Parathyroid adenoma (tissue), 2 donors: ENCODE results near the gene U2AF1L4.

ENCODE experiments used
- H2AFZ ChIP-seq: fragments of 300-600 bp; sonication (generic); one replicate; pipeline ENCODE4 v1.7.0; 2017; ENCODE audit warnings: antibody characterized with exemption, mild to moderate bottlenecking
- H3K27ac ChIP-seq: fragments of 300-600 bp; sonication (generic); one replicate; pipeline ENCODE4 v1.7.0; 2017
- H3K27me3 ChIP-seq: fragments of 300-600 bp; sonication (generic); one replicate; pipeline ENCODE4 v1.7.0; 2017; ENCODE audit warnings: low read length; ENCODE audit not compliant: control insufficient read depth, insufficient read depth
- H3K36me3 ChIP-seq: fragments of 300-600 bp; sonication (generic); one replicate; pipeline ENCODE4 v1.7.0; 2017; ENCODE audit warnings: low read length; ENCODE audit not compliant: control insufficient read depth, insufficient read depth
- H3K4me1 ChIP-seq: fragments of 300-600 bp; sonication (generic); one replicate; pipeline ENCODE4 v1.7.0; 2017; ENCODE audit warnings: control low read depth
- H3K4me2 ChIP-seq: fragments of 300-600 bp; sonication (generic); one replicate; pipeline ENCODE4 v1.7.0; 2017; ENCODE audit warnings: low read length
- H3K4me3 ChIP-seq: fragments of 300-600 bp; sonication (generic); one replicate; pipeline ENCODE4 v1.7.0; 2017; ENCODE audit warnings: low read depth, low read length
- H3K79me2 ChIP-seq: fragments of 300-600 bp; sonication (generic); one replicate; pipeline ENCODE4 v1.7.0; 2017; ENCODE audit warnings: control low read depth
- H3K9ac ChIP-seq: fragments of 300-600 bp; sonication (generic); one replicate; pipeline ENCODE4 v1.7.0; 2017; ENCODE audit warnings: mild to moderate bottlenecking
- H3K9me3 ChIP-seq: fragments of 300-600 bp; sonication (generic); one replicate; pipeline ENCODE4 v1.7.0; 2017; ENCODE audit warnings: low read length; ENCODE audit not compliant: control insufficient read depth
- CTCF ChIP-seq: fragments of 300-600 bp; sonication (generic); IDR thresholded peaks from one replicate; pipeline ENCODE4 v1.7.0; 2017; ENCODE audit warnings: antibody characterized with exemption, mild to moderate bottlenecking
- donor health status: primary hyperparathyroidism.

U2AF1L4 gene

GRCh38 chr19:35740423-35741202 is 4.6 kb downstream of the U2AF1L4 start:
- H3K4me1 ChIP-seq: peaks cover 8% of the 10 kb centered on the region
- peak overlapping the region; percentile 96 for H3K4me2 ChIP-seq
- no peak overlapping the region for H3K9ac ChIP-seq
- H3K27me3 ChIP-seq: no peaks in the 10 kb centered on the region
- peak overlapping the region; percentile 70 for H3K4me3 ChIP-seq
- TF ChIP-seq CTCF: peak; percentile 5
- H3K9me3 ChIP-seq: no peaks in the 10 kb centered on the region
- no peaks in the 10 kb centered on the region for H3K79me2 ChIP-seq
- H2AFZ ChIP-seq: peak overlapping the region; percentile 89
- peak overlapping the region; percentile 72 for H3K27ac ChIP-seq
- no peaks in the 10 kb centered on the region for H3K36me3 ChIP-seq

DNA sequence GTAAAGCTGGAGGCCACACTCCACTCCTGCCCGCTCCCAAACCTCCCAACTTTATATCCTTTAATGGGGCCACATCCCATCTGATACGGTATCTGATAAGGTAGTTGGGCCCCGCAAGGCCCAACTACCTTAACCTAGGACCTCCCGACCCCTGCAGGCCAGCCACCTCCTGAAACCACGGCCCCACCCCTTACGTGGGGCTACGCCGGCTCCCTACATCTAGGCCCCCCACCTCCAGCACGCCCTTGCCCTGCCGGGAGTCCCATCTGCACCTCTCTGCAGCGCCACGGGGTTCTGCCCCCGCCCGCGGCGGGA is 5.2 kb downstream of the U2AF1L4 start:
- no peak for TF ChIP-seq CTCF
- H3K27ac ChIP-seq: peak overlapping the region; percentile 70
- peaks cover 8% of the 10 kb centered on the region for H3K4me1 ChIP-seq
- H3K36me3 ChIP-seq: no peaks in the 10 kb centered on the region
- no peak overlapping the region for H3K9ac ChIP-seq
- peak overlapping the region; percentile 81 for H3K4me2 ChIP-seq
- peak overlapping the region; percentile 70 for H3K4me3 ChIP-seq
- no peaks in the 10 kb centered on the region for H3K79me2 ChIP-seq
- H3K9me3 ChIP-seq: no peaks in the 10 kb centered on the region
- no peaks in the 10 kb centered on the region for H3K27me3 ChIP-seq
- peak overlapping the region; percentile 89 for H2AFZ ChIP-seq

DNA sequence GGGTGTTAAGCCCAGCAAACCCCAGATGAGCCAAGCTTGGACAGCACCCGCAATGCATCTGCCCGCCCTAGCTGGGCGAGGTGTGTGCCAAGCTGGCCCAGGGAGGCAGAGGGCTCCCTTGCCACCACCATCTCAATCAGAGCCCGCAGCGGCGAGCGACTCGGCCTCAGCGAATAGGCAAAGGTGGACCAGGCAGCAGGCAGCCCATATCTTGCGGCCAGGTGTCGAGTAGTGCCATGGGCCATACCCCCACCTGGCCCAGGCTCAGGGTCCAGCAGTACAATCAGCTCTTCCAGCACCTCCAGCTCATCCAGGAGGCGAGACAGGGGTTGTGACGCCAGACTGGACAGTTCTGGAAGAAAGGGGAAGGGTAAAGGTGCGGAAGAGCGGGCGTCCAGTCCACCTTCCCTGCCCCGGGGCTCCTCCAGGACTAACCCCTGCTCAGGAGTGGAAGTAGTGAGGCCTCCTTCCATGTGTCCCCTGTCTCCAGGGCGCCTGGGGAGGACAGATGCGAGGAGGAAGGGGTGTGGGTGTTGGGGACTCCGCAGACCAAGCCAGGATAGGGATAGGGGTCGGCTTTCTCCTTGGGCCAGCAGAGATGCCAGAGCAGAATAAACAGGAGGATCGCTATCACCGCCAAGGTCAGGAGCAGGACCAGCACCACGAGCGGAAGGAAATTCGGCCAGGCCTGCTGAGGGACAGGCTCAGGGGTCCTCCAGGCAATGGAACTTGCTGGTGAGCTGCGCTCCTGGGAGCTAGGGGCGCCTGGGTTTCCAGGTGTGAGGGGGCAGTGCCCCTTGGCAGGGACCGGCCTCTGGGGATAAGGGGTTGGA is 5.7 kb downstream of the U2AF1L4 start:
- no peaks in the 10 kb centered on the region for H3K27me3 ChIP-seq
- no peak overlapping the region for H2AFZ ChIP-seq
- H3K36me3 ChIP-seq: no peaks in the 10 kb centered on the region
- no peaks in the 10 kb centered on the region for H3K9me3 ChIP-seq
- peak overlapping the region; percentile 70 for H3K4me3 ChIP-seq
- peak overlapping the region; percentile 81 for H3K4me2 ChIP-seq
- no peak for TF ChIP-seq CTCF
- peaks cover 7% of the 10 kb centered on the region for H3K4me1 ChIP-seq
- H3K27ac ChIP-seq: peak overlapping the region; percentile 70
- H3K79me2 ChIP-seq: no peaks in the 10 kb centered on the region
- H3K9ac ChIP-seq: no peak overlapping the region

GRCh38 chr19:35738887-35739229 is 6.4 kb downstream of the U2AF1L4 start:
- peaks cover 5% of the 10 kb centered on the region for H3K4me1 ChIP-seq
- no peaks in the 10 kb centered on the region for H3K36me3 ChIP-seq

More at GRCh38 chr19:35738887-35739229, 6.4 kb downstream of the U2AF1L4 start:
- Histone ChIP-seq H3K9ac (no peak overlapping the region), H3K4me3 (no peak overlapping the region), H3K79me2 (no peaks in the 10 kb centered on the region), H3K9me3 (no peaks in the 10 kb centered on the region), H3K27me3 (no peaks in the 10 kb centered on the region), H3K4me2 (no peak overlapping the region), H3K27ac (no peak overlapping the region), H2AFZ (no peak overlapping the region)
- TF ChIP-seq CTCF: no peak
